Esophagus (tissue), 2 donors: Measurements from ENCODE around the gene PBX1. TPM values are rescaled to one million over a fixed set of nuclear protein-coding genes. Genes with fewer than 3 reads are reported as not detected.

Experiments
- H3K27ac ChIP-seq, 2 donors: one replicate each; pipeline ENCODE4 v1.5.1; 2013; ENCODE audit warnings: low read depth in 2 of 2, mild to moderate bottlenecking in 2 of 2, inconsistent platforms in 1 of 2, low read length in 1 of 2, moderate library complexity in 1 of 2
- H3K27me3 ChIP-seq, 2 donors: one replicate each; pipeline ENCODE4 v1.6.1; 2013; ENCODE audit warnings: low read length in 2 of 2, control low read depth in 1 of 2, mild to moderate bottlenecking in 1 of 2; ENCODE audit not compliant: insufficient read depth in 2 of 2, control insufficient read depth in 1 of 2
- H3K36me3 ChIP-seq, 2 donors: one replicate each; pipeline ENCODE4 v1.6.1; 2013; ENCODE audit warnings: low read length in 1 of 2; ENCODE audit not compliant: control insufficient read depth in 2 of 2, insufficient read depth in 2 of 2
- H3K4me1 ChIP-seq, 2 donors: one replicate each; pipeline ENCODE4 v1.6.1; 2013; ENCODE audit warnings: low read length in 1 of 2; ENCODE audit not compliant: control insufficient read depth in 2 of 2, insufficient read depth in 2 of 2
- H3K4me3 ChIP-seq, 2 donors: one replicate each; pipeline ENCODE4 v1.5.1; 2013; ENCODE audit warnings: low read length in 2 of 2, mild to moderate bottlenecking in 2 of 2, low read depth in 1 of 2, moderate library complexity in 1 of 2
- H3K9me3 ChIP-seq, 2 donors: one replicate each; pipeline ENCODE4 v1.6.1; 2013; ENCODE audit warnings: mild to moderate bottlenecking in 2 of 2, low read depth in 1 of 2, low read length in 1 of 2, moderate library complexity in 1 of 2; ENCODE audit not compliant: control insufficient read depth in 2 of 2, insufficient read depth in 1 of 2
- whole genome bisulfite sequencing, 2 donors: extraction: QIAGEN DNeasy Blood & Tissue Kit; methylation state at CpG; one replicate each; pipeline ENCODE4 v1.1.7; 2013; 5-methylcytosine and 5-hydroxymethylcytosine counted together
- polyA plus RNA-seq, 2 donors: library from polyadenylated mRNA; stranded (reverse); fragments of 200-250 nt; gene quantifications; one replicate each; pipeline ENCODE4 v1.2.3, GENCODE V29; 2013
- donor health status: healthy with polysubstance abuse.
- donor health status: Bipolar disorder and iron deficiency.

PBX1 gene
- polyA plus RNA-seq, 2 donors = 8.1 to 10.5 TPM

- Histone ChIP-seq H3K4me1 (no peaks in the 10 kb centered on the region), H3K9me3 (no peaks in the 10 kb centered on the region), H3K4me3 (no peak overlapping the region), H3K27me3 (no peaks in the 10 kb centered on the region), H3K27ac (no peak overlapping the region), H3K36me3 (no peaks in the 10 kb centered on the region)
- WGBS, 2 donors = 88 to 91% methylated on average over 5 of the region's 5 CpGs
These were observed 186.8 kb downstream of the PBX1 start for GRCh38 chr1:164745736-164746135.

- Histone ChIP-seq H3K27ac (no peak overlapping the region), H3K36me3 (no peaks in the 10 kb centered on the region), H3K9me3 (no peaks in the 10 kb centered on the region), H3K4me1 (no peaks in the 10 kb centered on the region), H3K27me3 (no peaks in the 10 kb centered on the region), H3K4me3 (no peak overlapping the region)
- 78 to 83% methylated on average over 5 of the region's 5 CpGs for WGBS, 2 donors
These were observed 187.6 kb downstream of the PBX1 start for GRCh38 chr1:164746632-164747031.

GRCh38 chr1:164748253-164748899, 189.4 kb downstream of the PBX1 start:
- Histone ChIP-seq H3K27ac (peak overlapping the region in 1 of 2 donors; percentile 67), H3K4me1 (peaks cover 0 to under 1% of the 10 kb centered on the region in 2 donors), H3K4me3 (no peak overlapping the region), H3K9me3 (no peaks in the 10 kb centered on the region), H3K36me3 (no peaks in the 10 kb centered on the region), H3K27me3 (no peaks in the 10 kb centered on the region)
- WGBS, 2 donors = 52 to 53% methylated on average over 10 of the region's 10 CpGs

GRCh38 chr1:164753521-164754077, 194.6 kb downstream of the PBX1 start:
- no peak overlapping the region for H3K4me3 ChIP-seq
- no peaks in the 10 kb centered on the region for H3K36me3 ChIP-seq
- 61 to 65% methylated on average over 11 of the region's 11 CpGs for WGBS, 2 donors
- peak overlapping the region; percentile 43 to 62 for H3K27ac ChIP-seq
- H3K27me3 ChIP-seq = no peaks in the 10 kb centered on the region
- H3K9me3 ChIP-seq = no peaks in the 10 kb centered on the region
- peaks cover 0 to 4% of the 10 kb centered on the region in 2 donors for H3K4me1 ChIP-seq

GRCh38 chr1:164754088-164754600, 195.2 kb downstream of the PBX1 start:
- H3K4me1 ChIP-seq = peaks cover 0 to 4% of the 10 kb centered on the region in 2 donors
- H3K36me3 ChIP-seq = no peaks in the 10 kb centered on the region
- no peaks in the 10 kb centered on the region for H3K9me3 ChIP-seq
- H3K27me3 ChIP-seq = no peaks in the 10 kb centered on the region
- H3K27ac ChIP-seq = peak overlapping the region; percentile 43 to 62
- 24 to 28% methylated on average over 8 of the region's 8 CpGs for WGBS, 2 donors
- peak overlapping the region in 1 of 2 donors; percentile 16 for H3K4me3 ChIP-seq

GRCh38 chr1:164755690-164756089, 196.7 kb downstream of the PBX1 start:
- Histone ChIP-seq H3K4me1 (peaks cover 0 to 8% of the 10 kb centered on the region in 2 donors), H3K27ac (no peak overlapping the region), H3K27me3 (no peaks in the 10 kb centered on the region), H3K4me3 (no peak overlapping the region), H3K36me3 (no peaks in the 10 kb centered on the region), H3K9me3 (no peaks in the 10 kb centered on the region)
- WGBS, 2 donors = 37 to 66% methylated on average over 4 of the region's 4 CpGs

- H3K27ac ChIP-seq = no peak overlapping the region
These were observed 197.8 kb downstream of the PBX1 start for GRCh38 chr1:164756741-164757140.

GRCh38 chr1:164757625-164758024, 198.6 kb downstream of the PBX1 start:
- WGBS, 2 donors = 64 to 82% methylated on average over 1 of the region's 1 CpG
- Histone ChIP-seq H3K27me3 (no peaks in the 10 kb centered on the region), H3K9me3 (no peaks in the 10 kb centered on the region), H3K27ac (no peak overlapping the region), H3K4me1 (peaks cover 0 to 8% of the 10 kb centered on the region in 2 donors), H3K4me3 (no peak overlapping the region), H3K36me3 (no peaks in the 10 kb centered on the region)

More at GRCh38 chr1:164756741-164757140, 197.8 kb downstream of the PBX1 start:
- H3K36me3 ChIP-seq = no peaks in the 10 kb centered on the region
- 87 to 97% methylated on average over 1 of the region's 1 CpG for WGBS, 2 donors
- no peaks in the 10 kb centered on the region for H3K9me3 ChIP-seq
- no peak overlapping the region for H3K4me3 ChIP-seq
- no peaks in the 10 kb centered on the region for H3K27me3 ChIP-seq
- peaks cover 0 to 8% of the 10 kb centered on the region in 2 donors for H3K4me1 ChIP-seq

- Histone ChIP-seq H3K27me3 (no peaks in the 10 kb centered on the region), H3K36me3 (no peaks in the 10 kb centered on the region), H3K27ac (peak overlapping the region in 1 of 2 donors; percentile 1), H3K4me1 (peaks cover 0 to 6% of the 10 kb centered on the region in 2 donors), H3K9me3 (no peaks in the 10 kb centered on the region), H3K4me3 (no peak overlapping the region)
- 77 to 78% methylated on average over 6 of the region's 6 CpGs for WGBS, 2 donors
These were observed 200.3 kb downstream of the PBX1 start for GRCh38 chr1:164759144-164759920.
